H1 (cell line): ENCODE measurements around the gene GMPPA. TPM values are rescaled to one million over a fixed set of nuclear protein-coding genes. Genes with fewer than 3 reads are reported as not detected.

Experiments
- CTCF ChIA-PET: fragments of 300-600 bp; sonication (Branson Sonifier 250); formaldehyde crosslinking; loops from one replicate; lab custom pipeline; 2021; ENCODE audit not compliant: partially characterized antibody; lab: Charles Lee
- POLR2A ChIA-PET: fragments of 300-600 bp; sonication (Branson Sonifier 250); formaldehyde crosslinking; loops from one replicate; lab custom pipeline; 2021; ENCODE audit warnings: inconsistent platforms; ENCODE audit not compliant: partially characterized antibody; lab: Charles Lee
- DNase-seq, 2 experiments: peaks; one replicate each; pipeline versions ENCODE4 v3.0.0 to v3.0.0-alpha.2; 2010 to 2022; ENCODE audit warnings: low spot score in 2 of 2, low read depth in 1 of 2, mixed read lengths in 1 of 2
- FAIRE-seq: peaks from 2 replicates; lab custom pipeline; 2011; peaks lifted over from hg19 to GRCh38; lab: Jason Lieb, UNC
- H2AFZ ChIP-seq: 2 replicates; pipeline ENCODE4 v1.8.1; 2012; ENCODE audit warnings: low read length, inconsistent platforms
- H2AK5ac ChIP-seq: 2 replicates; pipeline ENCODE4 v1.6.1; 2013; ENCODE audit warnings: low read depth, low read length
- H2BK120ac ChIP-seq: replicated peaks from 2 replicates; pipeline ENCODE3; 2013; ENCODE audit warnings: low read depth, low read length, inconsistent platforms
- H2BK12ac ChIP-seq: 2 replicates; pipeline ENCODE4 v1.6.1; 2013; ENCODE audit warnings: low read depth, low read length
- H2BK15ac ChIP-seq: 2 replicates; pipeline ENCODE4 v1.6.1; 2013; ENCODE audit warnings: low read length
- H2BK20ac ChIP-seq: 2 replicates; pipeline ENCODE4 v1.6.1; 2013; ENCODE audit warnings: low read length
- H2BK5ac ChIP-seq: 2 replicates; pipeline ENCODE4 v1.6.1; 2013; ENCODE audit warnings: low read depth, low read length
- H3K14ac ChIP-seq: 2 replicates; pipeline ENCODE4 v1.6.1; 2013; ENCODE audit warnings: inconsistent platforms; ENCODE audit not compliant: insufficient read length
- H3K18ac ChIP-seq: 2 replicates; pipeline ENCODE4 v1.6.1; 2013; ENCODE audit warnings: low read length; ENCODE audit errors: extremely low read depth
- H3K23ac ChIP-seq: 2 replicates; pipeline ENCODE4 v1.6.1; 2013; ENCODE audit warnings: inconsistent platforms; ENCODE audit not compliant: insufficient read length
- H3K23me2 ChIP-seq: 2 replicates; pipeline ENCODE4 v1.6.1; 2013; ENCODE audit warnings: low read depth, low read length
- H3K27ac ChIP-seq: 2 replicates; pipeline ENCODE4 v1.6.1; 2011; ENCODE audit warnings: low read depth, low read length, inconsistent platforms
- H3K27me3 ChIP-seq, 4 experiments: replicated peaks in 1 of 4; 1 replicate in 1 of 4; 2 replicates in 3 of 4; pipeline versions ENCODE4 v1.6.1 to v1.8.1; 2011 to 2013; ENCODE audit warnings: low read length in 3 of 4, mild to moderate bottlenecking in 3 of 4, inconsistent platforms in 2 of 4, mixed read lengths in 2 of 4, moderate library complexity in 1 of 4; ENCODE audit not compliant: control insufficient read depth in 3 of 4, insufficient read depth in 3 of 4; ENCODE audit errors: extremely low read depth in 1 of 4
- H3K36me3 ChIP-seq, 4 experiments: 2 replicates each; pipeline versions ENCODE4 v1.6.1 to v1.8.1; 2011 to 2013; ENCODE audit warnings: mild to moderate bottlenecking in 4 of 4, low read length in 3 of 4, moderate library complexity in 2 of 4, control low read depth in 1 of 4, inconsistent platforms in 1 of 4; ENCODE audit not compliant: insufficient read depth in 4 of 4, control insufficient read depth in 2 of 4
- H3K4ac ChIP-seq: replicated peaks from 2 replicates; pipeline ENCODE3; 2013; ENCODE audit warnings: low read length, low read depth, mixed read lengths, inconsistent platforms; ENCODE audit not compliant: insufficient read length
- H3K4me1 ChIP-seq, 4 experiments: replicated peaks in 1 of 4; 1 replicate in 1 of 4; 2 replicates in 3 of 4; pipeline versions ENCODE4 v1.6.1 to v1.8.1; 2011 to 2013; ENCODE audit warnings: low read length in 3 of 4, inconsistent platforms in 2 of 4, mixed read lengths in 1 of 4; ENCODE audit not compliant: insufficient read depth in 4 of 4, control insufficient read depth in 3 of 4
- H3K4me2 ChIP-seq, 2 experiments: 2 replicates each; pipeline versions ENCODE4 v1.6.1 to v1.8.1; 2011 to 2013; ENCODE audit warnings: low read depth in 2 of 2, low read length in 2 of 2, control low read depth in 1 of 2, inconsistent platforms in 1 of 2, mild to moderate bottlenecking in 1 of 2; ENCODE audit not compliant: insufficient read depth in 1 of 2
- H3K4me3 ChIP-seq, 4 experiments: fragments of 200-600, 300-600 bp in 1 of 4; sonication (generic), shearing (Covaris generic), sonication (Bioruptor Twin) in 1 of 4; 2 replicates each; pipeline versions ENCODE4 v1.5.1 to v1.8.1; 2011 to 2016; ENCODE audit warnings: low read length in 4 of 4, low read depth in 3 of 4, control low read depth in 2 of 4, inconsistent platforms in 2 of 4, mild to moderate bottlenecking in 2 of 4, mixed read lengths in 1 of 4, moderate library complexity in 1 of 4; ENCODE audit not compliant: insufficient read depth in 2 of 4; ENCODE audit errors: extremely low read depth in 1 of 4
- H3K56ac ChIP-seq: replicated peaks from 2 replicates; pipeline ENCODE3; 2013; ENCODE audit warnings: low read depth, mild to moderate bottlenecking, mixed read lengths, low read length, inconsistent platforms; ENCODE audit not compliant: insufficient read length
- H3K79me1 ChIP-seq: 2 replicates; pipeline ENCODE4 v1.6.1; 2013; ENCODE audit warnings: low read depth, low read length, control low read depth
- H3K79me2 ChIP-seq, 2 experiments: 2 replicates each; pipeline versions ENCODE4 v1.6.1 to v1.8.1; 2012 to 2013; ENCODE audit warnings: low read length in 2 of 2, mild to moderate bottlenecking in 2 of 2, inconsistent platforms in 1 of 2; ENCODE audit not compliant: insufficient read depth in 2 of 2, control insufficient read depth in 1 of 2
- H3K9ac ChIP-seq, 4 experiments: replicated peaks in 1 of 4; 1 replicate in 1 of 4; 2 replicates in 3 of 4; pipeline versions ENCODE4 v1.6.1 to v1.8.1; 2011 to 2013; ENCODE audit warnings: low read depth in 3 of 4, low read length in 3 of 4, control low read depth in 2 of 4, mild to moderate bottlenecking in 2 of 4, moderate library complexity in 2 of 4, inconsistent platforms in 1 of 4; ENCODE audit errors: extremely low read depth in 1 of 4
- H3K9me3 ChIP-seq, 2 experiments: 2 replicates each; pipeline versions ENCODE4 v1.6.1 to v1.8.1; 2012 to 2013; ENCODE audit warnings: mild to moderate bottlenecking in 2 of 2, moderate library complexity in 2 of 2, control low read depth in 1 of 2, inconsistent platforms in 1 of 2, low read depth in 1 of 2, low read length in 1 of 2, mixed read lengths in 1 of 2; ENCODE audit not compliant: insufficient read depth in 2 of 2
- H4K20me1 ChIP-seq, 2 experiments: replicated peaks in 1 of 2; 2 replicates each; pipeline versions ENCODE3 to v1.8.1; 2011 to 2013; ENCODE audit warnings: inconsistent platforms in 2 of 2, low read length in 2 of 2, mild to moderate bottlenecking in 1 of 2; ENCODE audit not compliant: insufficient read depth in 2 of 2, control insufficient read depth in 1 of 2
- H4K5ac ChIP-seq: 2 replicates; pipeline ENCODE4 v1.6.1; 2013; ENCODE audit warnings: low read length, low read depth, mixed read lengths, inconsistent platforms; ENCODE audit not compliant: insufficient read length
- H4K8ac ChIP-seq: 2 replicates; pipeline ENCODE4 v1.8.0; 2013; ENCODE audit warnings: mild to moderate bottlenecking, moderate library complexity, low read length, inconsistent platforms; ENCODE audit not compliant: insufficient read depth; ENCODE audit errors: extremely low read depth
- H4K91ac ChIP-seq: replicated peaks from 2 replicates; pipeline ENCODE3; 2013; ENCODE audit warnings: low read length, mixed read lengths, inconsistent platforms; ENCODE audit not compliant: insufficient read length
- EZH2 ChIP-seq: fragments of 200-600 bp; sonication (generic); IDR thresholded peaks from 2 replicates; pipeline ENCODE4 v1.7.1; 2012; ENCODE audit warnings: low read depth, mild to moderate bottlenecking, moderate library complexity, low read length, inconsistent platforms; ENCODE audit not compliant: severe bottlenecking
- SP2 ChIP-seq: IDR thresholded peaks from 2 replicates; pipeline ENCODE4 v1.6.1; 2012; ENCODE audit warnings: mild to moderate bottlenecking, low read length, inconsistent platforms
- WGBS, 2 experiments: shearing (Covaris generic) in 1 of 2; methylation state at CpG; one replicate each; pipeline versions ENCODE4 v1.1.6 to v1.1.7; 2013 to 2015; ENCODE audit warnings: low lambda C conversion rate in 2 of 2, mixed read lengths in 2 of 2, inconsistent platforms in 1 of 2, low coverage in 1 of 2, missing lambda C conversion rate in 1 of 2; ENCODE audit not compliant: insufficient replicate concordance in 2 of 2, insufficient coverage in 1 of 2, insufficient read length in 1 of 2; ENCODE audit errors: extremely low coverage in 1 of 2, missing lambda C conversion rate in 1 of 2; 5-methylcytosine and 5-hydroxymethylcytosine counted together
- polyA plus RNA-seq, 7 experiments: library from polyadenylated mRNA; depleted of rRNA in 3 of 7; stranded (reverse) in 5 of 7; unstranded in 2 of 7; fragments of >200 nt in 5 of 7; fragments of 200-250 nt in 2 of 7; gene quantifications; 1 replicate in 5 of 7; 2 replicates in 1 of 7; 4 replicates in 1 of 7; pipeline versions ENCODE4 v1.2.1 to v1.2.3, GENCODE V29; 2011 to 2013; ENCODE audit warnings: missing spikeins in 2 of 7, mixed read lengths in 2 of 7
- total RNA-seq: library from RNA; stranded (reverse); fragmentation: NEBNext Ultra II Directional; extraction: Animal tissue kit (Norgen Biotek cat#: 25700); gene quantifications from 2 replicates; pipeline ENCODE4 v1.2.1, GENCODE V29; 2021

Gene GMPPA
- total and polyA plus RNA-seq, 2 of the 8 experiments (the other 6 are each of a cell fraction or from before 2014, with no cell fraction given) = 34.3 to 98.8 TPM

DNA sequence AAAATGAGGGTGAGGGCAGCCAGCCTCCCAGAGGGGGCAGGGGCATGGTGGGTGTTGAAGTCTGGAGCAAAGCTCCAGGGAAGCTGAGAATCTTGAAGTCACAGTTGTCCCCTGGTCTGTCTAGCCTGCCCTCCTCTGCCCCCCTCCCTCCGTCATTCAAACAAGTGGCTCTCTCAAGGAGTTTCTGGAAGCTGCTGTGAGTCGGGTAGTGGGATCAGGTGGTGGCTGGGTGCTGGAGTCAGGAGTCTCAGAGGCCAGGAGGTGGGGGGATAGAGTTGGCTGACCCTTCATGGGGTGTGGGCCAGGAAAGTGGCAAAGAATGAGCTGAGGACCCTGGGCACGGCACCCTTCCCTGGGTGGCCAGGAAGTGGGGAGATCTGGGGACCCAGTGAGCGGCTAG, 15.1 kb downstream of the GMPPA start:
- H2BK5ac ChIP-seq = no peak overlapping the region
- H3K4me3 ChIP-seq = peak overlapping the region in 3 of 4 experiments; percentile 7 to 22 (median 15); a peak in 2 of 8 replicates
- peak overlapping the region; percentile 81; the same call in 1 of the 2 replicates for H2BK15ac ChIP-seq
- H3K79me2 ChIP-seq = no peaks in the 10 kb centered on the region
- no peak overlapping the region for H2BK120ac ChIP-seq
- TF ChIP-seq SP2 (no peak), EZH2 (peak; percentile 7)
- H3K27ac ChIP-seq = no peak overlapping the region
- peaks cover 9% of the 10 kb centered on the region for H3K23me2 ChIP-seq
- H3K9me3 ChIP-seq = no peaks in the 10 kb centered on the region
- no peaks in the 10 kb centered on the region for H3K36me3 ChIP-seq
- no peak overlapping the region for H3K14ac ChIP-seq
- no peak overlapping the region for H3K18ac ChIP-seq
- DNase-seq (no peak), FAIRE-seq (no peak)
- peaks cover 2 to 5% of the 10 kb centered on the region in 2 experiments for H4K20me1 ChIP-seq
- ChIA-PET POLR2A (interaction anchor here (11.0 kb wide), 1 partner anchor 22 kb away, joined by 216 read pairs; the partner anchor contains the start of gene GMPPA), CTCF (interaction anchor here (0.8 to 113.1 kb wide), 10 partner anchors 8 to 192 kb away, joined by 3 to 7248 read pairs (median 3); partner anchors contain the start of genes CHPF, DES, GMPPA and SPEG)
- no peaks in the 10 kb centered on the region for H3K79me1 ChIP-seq
- no peak overlapping the region for H3K4ac ChIP-seq
- WGBS, 2 experiments = 50% methylated on average over 4 of the region's 4 CpGs; no CpG with 5 or more reads in 1 of the 2 experiments
- H3K4me1 ChIP-seq = peaks cover 4 to 48% (median 41%) of the 10 kb centered on the region in 4 experiments
- no peak overlapping the region for H3K56ac ChIP-seq
- H3K23ac ChIP-seq = no peak overlapping the region
- H4K8ac ChIP-seq = no peak overlapping the region
- no peak overlapping the region for H2AK5ac ChIP-seq
- H2BK12ac ChIP-seq = peak overlapping the region; percentile 31; the same call in 1 of the 2 replicates
- no peak overlapping the region for H2BK20ac ChIP-seq
- no peak overlapping the region for H4K5ac ChIP-seq
- H3K27me3 ChIP-seq = peaks cover 2 to 53% (median 46%) of the 10 kb centered on the region in 4 experiments
- no peak overlapping the region for H2AFZ ChIP-seq
- no peak overlapping the region for H3K9ac ChIP-seq
- H3K4me2 ChIP-seq = peak overlapping the region; percentile 40 to 58; a peak in 3 of 4 replicates
- no peak overlapping the region for H4K91ac ChIP-seq
